HG02588 (cell line): Measurements from ENCODE around the gene CLEC4M.
"Not testable (repeated sequence)": the region's sequence is repeated elsewhere in the genome, so short reads cannot be mapped to it uniquely, and the experiment has no call there.

Experiments used
- ATAC-seq: cut with Tn5 transposase; IDR thresholded peaks from one replicate; pipeline ENCODE4 v1.9.1; 2021; ENCODE audit warnings: mild to moderate bottlenecking, moderate library complexity; ENCODE audit not compliant: unreplicated experiment

Gene CLEC4M

DNA sequence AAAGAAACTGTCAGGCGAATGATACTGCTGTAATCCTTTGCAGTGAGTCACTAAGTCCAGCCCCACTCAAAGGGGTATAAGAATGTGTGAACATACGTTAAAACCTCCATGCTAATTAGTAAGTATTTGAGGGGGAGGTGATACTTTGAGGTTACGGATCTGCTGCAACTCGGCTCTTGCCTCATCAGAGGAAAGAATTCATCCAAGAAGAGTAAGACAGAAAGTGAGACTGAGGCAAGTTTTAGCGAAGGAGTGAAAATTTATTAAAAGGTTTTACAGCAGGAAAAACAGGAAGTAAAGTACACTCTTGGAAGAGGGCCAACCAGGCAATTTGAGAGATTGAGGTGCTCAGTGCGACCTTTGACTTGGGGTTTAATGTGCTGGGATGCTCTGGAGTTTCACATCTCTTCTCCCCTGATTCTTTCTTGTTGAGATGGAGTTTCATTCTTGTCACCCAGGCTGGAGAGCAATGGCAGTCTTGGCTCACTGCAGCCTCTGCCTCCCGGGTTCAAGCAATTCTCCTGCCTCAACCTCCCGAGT is 9.8 kb downstream of the CLEC4M start:
- ATAC-seq, result no peak

- ATAC-seq, result no peak
These were observed 10.8 kb downstream of the CLEC4M start for GRCh38 chr19:7773841-7774240.

- ATAC-seq, result no peak
These were observed 12.7 kb downstream of the CLEC4M start for GRCh38 chr19:7775761-7776160.

- ATAC-seq, result no peak
These were observed 15.0 kb downstream of the CLEC4M start for GRCh38 chr19:7778081-7778480.

DNA sequence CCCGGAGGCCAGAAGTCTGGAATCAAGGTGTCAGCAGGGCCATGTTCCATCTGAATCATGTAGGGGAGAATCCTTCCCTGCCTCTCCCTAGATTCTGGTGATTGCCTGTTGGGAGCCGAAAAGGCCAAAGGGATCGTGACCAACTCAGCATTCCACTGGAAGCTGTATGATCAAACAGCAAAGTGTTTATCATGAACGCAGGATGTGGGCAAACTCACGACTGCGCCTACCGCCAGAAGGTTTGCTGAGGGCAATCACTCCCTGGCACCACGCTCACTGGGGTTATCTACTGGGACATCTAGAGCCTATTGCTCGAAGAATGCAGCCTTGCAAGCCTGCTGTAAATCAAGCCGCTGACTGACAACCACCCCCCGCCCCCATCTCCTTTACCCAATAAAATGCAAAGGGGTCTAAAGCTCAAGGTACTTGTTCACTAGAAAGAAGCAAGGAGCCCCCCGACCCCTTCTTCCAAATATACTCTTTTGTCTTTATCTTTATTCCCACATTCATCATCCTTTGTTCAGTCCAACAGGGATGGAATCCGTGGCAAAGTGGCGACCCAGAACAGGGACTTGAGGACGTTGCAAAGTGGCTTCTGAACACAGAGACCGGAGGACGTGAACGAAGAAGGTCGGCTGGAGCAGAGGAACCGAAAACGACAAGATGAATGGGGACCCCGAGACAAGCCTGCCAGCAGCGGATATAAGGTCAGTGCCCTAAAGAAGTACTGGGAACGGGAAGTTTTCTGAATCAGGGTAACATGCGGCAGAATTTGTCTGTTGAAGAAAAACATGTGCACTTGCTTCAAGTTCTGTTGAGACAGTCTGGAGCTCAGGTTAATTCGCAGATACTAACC is 16.8 kb downstream of the CLEC4M start:
- no peak for ATAC-seq

DNA sequence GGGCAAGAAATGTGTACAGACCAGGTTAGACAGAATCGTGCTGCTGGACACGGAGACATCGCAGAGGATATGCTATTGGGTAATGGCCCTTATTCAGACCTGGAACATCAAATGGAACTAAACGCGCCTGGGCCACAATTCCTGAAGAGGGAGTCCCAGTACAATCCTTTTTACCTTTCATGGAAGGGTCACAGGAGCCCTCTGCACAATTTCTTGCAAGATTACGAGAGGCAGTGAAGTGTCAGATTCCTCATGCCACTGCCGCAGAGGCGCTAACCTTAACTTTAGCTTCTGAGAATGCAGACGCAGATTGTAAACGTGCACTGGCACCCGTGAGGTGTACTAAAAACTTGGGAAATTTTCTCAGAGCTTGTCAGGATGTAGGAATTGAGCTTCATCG is 18.1 kb downstream of the CLEC4M start:
- no peak for ATAC-seq

DNA sequence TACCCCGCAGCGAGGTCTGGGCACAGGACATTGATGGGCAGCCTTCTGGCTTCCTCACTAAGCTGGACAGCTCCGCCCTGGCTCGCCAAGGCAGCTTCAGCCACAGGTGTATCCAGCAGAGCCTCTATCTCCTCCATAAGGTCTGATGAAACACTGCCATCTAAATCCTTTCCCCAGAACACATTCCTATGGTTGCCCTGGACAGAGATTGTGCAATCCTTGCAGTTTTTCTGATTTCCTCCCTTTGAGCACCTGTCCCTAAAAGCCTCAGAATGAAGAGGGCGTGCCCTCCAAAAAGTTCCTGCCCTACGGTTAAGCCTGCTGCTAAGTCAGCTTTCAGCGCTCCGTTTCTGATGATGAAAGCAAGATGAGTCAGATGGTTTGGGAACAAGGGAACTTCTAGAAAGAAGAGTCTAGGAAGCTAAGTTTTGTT is 21.0 kb downstream of the CLEC4M start:
- no peak for ATAC-seq

DNA sequence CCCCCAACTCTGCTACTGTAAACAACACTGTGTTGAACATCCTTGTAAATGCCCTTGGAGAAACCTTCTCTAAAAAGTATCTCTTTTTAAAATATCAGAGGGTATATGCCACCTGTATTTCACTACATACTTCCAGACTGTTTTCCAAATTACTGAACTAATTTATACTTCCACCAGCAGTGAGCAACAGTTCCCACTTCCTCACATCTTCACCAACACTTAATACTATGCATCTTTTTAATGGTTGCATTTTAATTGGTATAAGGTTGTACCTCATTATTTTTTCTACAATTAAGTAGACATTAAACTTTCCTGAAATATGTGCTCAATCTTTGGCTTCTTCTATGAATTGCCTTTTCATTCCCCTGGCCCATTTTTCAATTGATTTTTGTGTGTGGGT is 21.8 kb downstream of the CLEC4M start:
- ATAC-seq, result no peak

GRCh38 chr19:7787141-7787540 is 24.1 kb downstream of the CLEC4M start:
- no peak for ATAC-seq

DNA sequence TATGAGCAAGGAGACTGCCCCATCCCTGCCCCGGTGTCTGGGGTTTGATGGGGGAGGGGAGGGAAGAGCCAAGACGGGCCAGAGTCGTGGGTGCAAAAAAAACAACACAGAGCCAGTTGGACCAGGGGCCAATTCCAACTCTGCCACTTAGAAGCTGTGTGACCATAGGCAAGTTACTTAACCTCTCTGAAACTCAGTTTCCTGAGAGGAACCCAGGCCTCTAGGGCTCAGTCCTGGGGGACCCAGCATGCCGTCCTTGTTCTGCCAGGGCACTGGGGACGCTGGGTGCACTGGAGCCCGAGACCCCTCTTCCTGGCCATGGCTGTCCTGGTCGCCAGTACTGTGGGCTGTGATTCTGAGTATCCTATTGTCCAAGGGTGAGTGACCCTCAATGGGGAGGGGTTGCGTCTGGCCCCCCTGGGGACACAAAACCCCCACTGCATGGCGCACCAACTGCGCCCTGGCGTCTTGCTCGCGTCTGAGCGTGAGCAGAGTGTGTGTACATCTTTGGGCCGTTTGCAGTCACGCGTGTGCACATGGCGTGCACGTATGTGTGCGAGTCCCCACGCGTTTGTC is 24.6 kb downstream of the CLEC4M start:
- no peak for ATAC-seq

- ATAC-seq, result no peak
These were observed 25.3 kb downstream of the CLEC4M start for GRCh38 chr19:7788178-7788932.

GRCh38 chr19:7788933-7789323 is 25.9 kb downstream of the CLEC4M start:
- ATAC-seq, result no peak

GRCh38 chr19:7789447-7789846 is 26.4 kb downstream of the CLEC4M start:
- no peak for ATAC-seq

- ATAC-seq, result no peak
These were observed 27.4 kb downstream of the CLEC4M start for GRCh38 chr19:7790416-7790815.

DNA sequence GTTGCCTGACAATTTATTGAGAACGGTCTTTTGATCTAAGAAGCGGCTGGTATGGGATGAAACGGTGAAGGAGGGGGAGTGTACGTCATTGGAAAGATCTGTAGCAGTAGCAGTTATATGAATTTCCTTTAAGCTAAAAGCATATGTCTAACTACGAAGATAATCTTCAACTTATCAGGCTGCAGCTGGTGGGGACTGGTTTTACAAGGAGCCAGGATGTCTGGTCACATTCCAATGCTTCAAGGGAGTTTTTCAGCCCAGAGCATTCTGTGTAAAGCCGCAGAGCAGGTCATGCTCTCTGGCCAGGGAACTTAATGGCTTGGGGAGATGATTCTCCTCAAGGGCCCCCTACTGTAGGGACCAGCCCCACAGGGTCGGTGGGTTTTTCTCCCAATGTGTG is 29.2 kb downstream of the CLEC4M start:
- ATAC-seq, result no peak

DNA sequence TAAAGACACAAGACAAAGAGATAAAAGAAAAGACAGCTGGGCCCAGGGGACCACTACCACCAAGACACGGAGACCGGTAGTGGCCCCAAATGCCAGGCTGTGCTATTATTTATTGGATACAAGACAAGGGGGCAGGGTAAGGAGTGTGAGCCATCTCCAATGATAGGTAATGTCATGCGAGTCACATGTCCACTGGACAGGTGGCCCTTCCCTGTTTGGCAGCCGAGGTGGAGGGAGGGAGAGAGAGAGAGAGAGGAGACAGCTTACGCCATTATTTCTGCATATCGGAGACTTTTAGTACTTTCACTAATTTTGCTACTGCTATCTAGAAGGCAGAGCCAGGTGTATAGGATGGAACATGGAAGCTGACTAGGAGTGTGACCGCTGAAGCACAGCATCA is 29.7 kb downstream of the CLEC4M start:
- not testable (repeated sequence) for ATAC-seq

- ATAC-seq, result no peak
These were observed 30.4 kb downstream of the CLEC4M start for GRCh38 chr19:7793493-7793892.

GRCh38 chr19:7795555-7796161 is 32.6 kb downstream of the CLEC4M start:
- no peak for ATAC-seq

DNA sequence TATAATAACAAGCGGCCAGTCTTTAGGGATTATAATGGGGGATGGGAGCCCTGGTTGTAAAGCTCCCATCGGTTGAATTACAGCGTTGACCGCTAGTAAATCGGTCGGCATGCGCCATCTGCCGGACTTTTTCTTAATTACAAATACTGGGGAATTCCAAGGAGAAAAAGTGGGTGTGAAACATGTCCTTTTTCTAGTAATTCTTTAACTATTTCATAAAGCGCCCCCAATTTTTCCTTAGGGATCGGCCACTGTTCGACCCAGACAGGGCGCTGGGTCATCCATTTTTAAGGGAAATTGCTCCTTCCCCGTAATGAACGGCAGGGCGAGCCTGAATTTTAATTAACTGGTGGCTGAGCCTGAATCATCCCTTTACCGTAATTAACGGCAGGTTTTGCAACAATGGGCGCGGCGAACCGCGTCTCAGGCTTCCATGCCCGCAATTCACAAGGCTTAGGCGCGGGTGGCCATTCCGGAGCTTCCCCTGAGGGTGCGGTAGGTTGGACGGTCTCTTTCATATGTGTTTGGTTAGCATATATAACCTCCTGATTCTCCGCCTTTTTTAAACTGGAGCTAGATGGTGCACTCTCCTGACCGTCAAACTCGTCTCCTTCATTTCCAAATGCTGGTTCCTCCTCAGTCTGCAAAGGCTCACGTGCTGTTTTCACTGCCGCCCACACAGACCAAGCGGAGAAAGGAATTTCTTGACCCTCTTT is 36.8 kb downstream of the CLEC4M start:
- ATAC-seq, result no peak

GRCh38 chr19:7801020-7801570 is 38.1 kb downstream of the CLEC4M start:
- ATAC-seq, result no peak
